ES-I3 (cell line): ENCODE results near the gene TBX6.
"Not testable (repeated sequence)": the region's sequence is repeated elsewhere in the genome, so short reads cannot be mapped to it uniquely, and the experiment has no call there.

ENCODE experiments used
- H3K36me3 ChIP-seq: 2 replicates; pipeline ENCODE4 v1.6.1; 2013; ENCODE audit warnings: mild to moderate bottlenecking, low read length, control low read depth, moderate library complexity; ENCODE audit not compliant: insufficient read depth
- H3K4me1 ChIP-seq: 2 replicates; pipeline ENCODE4 v1.6.1; 2013; ENCODE audit warnings: mild to moderate bottlenecking, control low read depth, low read length; ENCODE audit not compliant: insufficient read depth
- H3K9ac ChIP-seq: 2 replicates; pipeline ENCODE4 v1.6.1; 2013; ENCODE audit warnings: low read depth, mild to moderate bottlenecking, low read length, moderate library complexity
- H3K9me3 ChIP-seq: 2 replicates; pipeline ENCODE4 v1.6.1; 2013; ENCODE audit warnings: mild to moderate bottlenecking, low read length, moderate library complexity; ENCODE audit not compliant: control insufficient read depth, insufficient read depth

TBX6 gene

GRCh38 chr16:30119428-30119827 is 27.7 kb upstream of the TBX6 start:
- no peak overlapping the region for H3K9ac ChIP-seq
- peaks cover 3% of the 10 kb centered on the region; the same call in 1 of the 2 replicates for H3K36me3 ChIP-seq
- no peaks in the 10 kb centered on the region for H3K9me3 ChIP-seq
- H3K4me1 ChIP-seq, result no peaks in the 10 kb centered on the region

GRCh38 chr16:30117768-30118167 is 26.0 kb upstream of the TBX6 start:
- H3K36me3 ChIP-seq, result peaks cover 3% of the 10 kb centered on the region; the same call in 1 of the 2 replicates
- no peak overlapping the region for H3K9ac ChIP-seq
- no peaks in the 10 kb centered on the region for H3K4me1 ChIP-seq
- no peaks in the 10 kb centered on the region for H3K9me3 ChIP-seq

- Histone ChIP-seq H3K36me3 (peaks cover 3% of the 10 kb centered on the region; the same call in 1 of the 2 replicates), H3K9ac (no peak overlapping the region), H3K4me1 (0 out of 2 replicates have a peak, but pooled peaks cover 3% of the 10 kb centered on the region), H3K9me3 (no peaks in the 10 kb centered on the region)
These were observed 24.8 kb upstream of the TBX6 start for GRCh38 chr16:30116291-30117207.

- H3K4me1 ChIP-seq, result 0 out of 2 replicates have a peak, but pooled peaks cover 3% of the 10 kb centered on the region
- no peaks in the 10 kb centered on the region for H3K9me3 ChIP-seq
- no peak overlapping the region for H3K9ac ChIP-seq
- peaks cover 3% of the 10 kb centered on the region; the same call in 1 of the 2 replicates for H3K36me3 ChIP-seq
These were observed 23.5 kb upstream of the TBX6 start for GRCh38 chr16:30115238-30115637.

GRCh38 chr16:30114833-30115232 is 23.1 kb upstream of the TBX6 start:
- not testable (repeated sequence) for H3K4me1 ChIP-seq, H3K9me3 ChIP-seq, H3K36me3 ChIP-seq, H3K9ac ChIP-seq

- Histone ChIP-seq H3K9ac (no peak overlapping the region), H3K4me1 (0 out of 2 replicates have a peak, but pooled peaks cover 3% of the 10 kb centered on the region), H3K9me3 (no peaks in the 10 kb centered on the region), H3K36me3 (peaks cover 3% of the 10 kb centered on the region; the same call in 1 of the 2 replicates)
These were observed 22.7 kb upstream of the TBX6 start for GRCh38 chr16:30114411-30114810.

- Histone ChIP-seq H3K9me3 (no peaks in the 10 kb centered on the region), H3K9ac (no peak overlapping the region), H3K36me3 (peaks cover 3% of the 10 kb centered on the region; the same call in 1 of the 2 replicates), H3K4me1 (0 out of 2 replicates have a peak, but pooled peaks cover 3% of the 10 kb centered on the region)
These were observed 22.1 kb upstream of the TBX6 start for GRCh38 chr16:30113711-30114333.

- 0 out of 2 replicates have a peak, but pooled peaks cover 3% of the 10 kb centered on the region for H3K4me1 ChIP-seq
- no peak within 1 kb of the TSS for H3K9ac ChIP-seq
- peaks cover 2% of the 10 kb centered on the region; the same call in 1 of the 2 replicates for H3K36me3 ChIP-seq
- H3K9me3 ChIP-seq, result no peaks in the 10 kb centered on the region
These were observed 21.4 kb upstream of the TBX6 start, which contains the start of gene GDPD3 for GRCh38 chr16:30113031-30113710. Gene GDPD3, minus strand, starts transcription at chr16:30113537. Its CDS starts 59 bp downstream, at chr16:30113478.

GRCh38 chr16:30112197-30113030 is 20.7 kb upstream of the TBX6 start:
- Histone ChIP-seq H3K4me1 (0 out of 2 replicates have a peak, but pooled peaks cover 3% of the 10 kb centered on the region), H3K36me3 (no peaks in the 10 kb centered on the region), H3K9me3 (no peaks in the 10 kb centered on the region), H3K9ac (no peak overlapping the region)

- Histone ChIP-seq H3K36me3 (no peaks in the 10 kb centered on the region), H3K9ac (no peak overlapping the region), H3K9me3 (no peaks in the 10 kb centered on the region), H3K4me1 (0 out of 2 replicates have a peak, but pooled peaks cover 3% of the 10 kb centered on the region)
These were observed 18.9 kb upstream of the TBX6 start for GRCh38 chr16:30110661-30111060.

GRCh38 chr16:30108059-30108850 is 16.5 kb upstream of the TBX6 start:
- Histone ChIP-seq H3K36me3 (no peaks in the 10 kb centered on the region), H3K9me3 (no peaks in the 10 kb centered on the region), H3K9ac (no peak overlapping the region), H3K4me1 (0 out of 2 replicates have a peak, but pooled peaks cover 3% of the 10 kb centered on the region)

- Histone ChIP-seq H3K36me3 (no peaks in the 10 kb centered on the region), H3K4me1 (no peaks in the 10 kb centered on the region), H3K9me3 (no peaks in the 10 kb centered on the region), H3K9ac (no peak overlapping the region)
These were observed 12.8 kb upstream of the TBX6 start for GRCh38 chr16:30104492-30104891.

GRCh38 chr16:30104090-30104489 is 12.4 kb upstream of the TBX6 start:
- no peak overlapping the region for H3K9ac ChIP-seq
- H3K4me1 ChIP-seq, result no peaks in the 10 kb centered on the region
- no peaks in the 10 kb centered on the region for H3K36me3 ChIP-seq
- no peaks in the 10 kb centered on the region for H3K9me3 ChIP-seq
